B cell (primary cell): ENCODE measurements around the gene ATXN1.

Experiments used
- EZH2 ChIP-seq: IDR thresholded peaks from 2 replicates; pipeline ENCODE4 v1.6.1; 2012; ENCODE audit warnings: borderline replicate concordance, low read depth, mild to moderate bottlenecking, moderate library complexity, low read length; ENCODE audit not compliant: insufficient read depth, poor library complexity, severe bottlenecking
- TF ChIP-seq, protein P1 (sequence below): fragments of 200-600 bp; IDR thresholded peaks from one replicate; pipeline ENCODE4 v1.8.0; 2022; ENCODE audit warnings: antibody characterized with exemption, mild to moderate bottlenecking

DNA sequence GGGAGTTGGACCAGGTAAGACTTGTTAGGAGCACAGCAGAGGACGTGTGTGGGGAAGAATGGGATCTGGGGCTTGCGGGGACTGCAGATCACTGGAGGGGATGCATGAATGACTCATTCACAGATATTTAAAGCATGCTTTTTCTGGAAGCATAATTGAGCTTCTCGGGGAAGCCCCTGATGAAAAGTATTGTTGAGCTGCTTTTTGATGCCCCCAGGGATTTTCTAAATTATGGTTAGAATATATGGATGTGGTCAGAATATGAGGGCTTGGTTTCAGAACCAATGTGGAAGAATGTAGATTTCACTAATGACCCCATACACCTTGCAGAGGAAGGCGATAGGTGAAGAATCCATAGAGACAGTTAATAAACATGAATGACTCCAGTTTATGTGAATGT is 486.8 kb downstream of the ATXN1 start:
- no peak for TF ChIP-seq EZH2
- TF ChIP-seq, protein P1, sequence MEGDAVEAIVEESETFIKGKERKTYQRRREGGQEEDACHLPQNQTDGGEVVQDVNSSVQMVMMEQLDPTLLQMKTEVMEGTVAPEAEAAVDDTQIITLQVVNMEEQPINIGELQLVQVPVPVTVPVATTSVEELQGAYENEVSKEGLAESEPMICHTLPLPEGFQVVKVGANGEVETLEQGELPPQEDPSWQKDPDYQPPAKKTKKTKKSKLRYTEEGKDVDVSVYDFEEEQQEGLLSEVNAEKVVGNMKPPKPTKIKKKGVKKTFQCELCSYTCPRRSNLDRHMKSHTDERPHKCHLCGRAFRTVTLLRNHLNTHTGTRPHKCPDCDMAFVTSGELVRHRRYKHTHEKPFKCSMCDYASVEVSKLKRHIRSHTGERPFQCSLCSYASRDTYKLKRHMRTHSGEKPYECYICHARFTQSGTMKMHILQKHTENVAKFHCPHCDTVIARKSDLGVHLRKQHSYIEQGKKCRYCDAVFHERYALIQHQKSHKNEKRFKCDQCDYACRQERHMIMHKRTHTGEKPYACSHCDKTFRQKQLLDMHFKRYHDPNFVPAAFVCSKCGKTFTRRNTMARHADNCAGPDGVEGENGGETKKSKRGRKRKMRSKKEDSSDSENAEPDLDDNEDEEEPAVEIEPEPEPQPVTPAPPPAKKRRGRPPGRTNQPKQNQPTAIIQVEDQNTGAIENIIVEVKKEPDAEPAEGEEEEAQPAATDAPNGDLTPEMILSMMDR = no peak
